H1 (cell line): Measurements from ENCODE around the gene IQCK. TPM values are rescaled to one million over a fixed set of nuclear protein-coding genes. Genes with fewer than 3 reads are reported as not detected.

Experiments used
- BACH1 ChIP-seq: IDR thresholded peaks from 2 replicates; pipeline ENCODE4 v1.6.1; 2012; ENCODE audit warnings: low read length, improper control_type of control experiment
- BRCA1 ChIP-seq: IDR thresholded peaks from 2 replicates; pipeline ENCODE4 v1.6.1; 2012; ENCODE audit warnings: low read depth, low read length, improper control_type of control experiment
- CHD1 ChIP-seq: IDR thresholded peaks from 2 replicates; pipeline ENCODE4 v1.6.1; 2012; ENCODE audit warnings: low read depth, low read length, improper control_type of control experiment
- CREB1 ChIP-seq: IDR thresholded peaks from 2 replicates; pipeline ENCODE4 v1.6.1; 2012; ENCODE audit warnings: inconsistent platforms
- EZH2 ChIP-seq: fragments of 200-600 bp; sonication (generic); IDR thresholded peaks from 2 replicates; pipeline ENCODE4 v1.7.1; 2012; ENCODE audit warnings: low read depth, mild to moderate bottlenecking, moderate library complexity, low read length, inconsistent platforms; ENCODE audit not compliant: severe bottlenecking
- GABPA ChIP-seq: IDR thresholded peaks from 2 replicates; pipeline ENCODE4 v1.6.1; 2011; ENCODE audit warnings: mild to moderate bottlenecking, low read length, moderate library complexity, borderline replicate concordance; ENCODE audit not compliant: insufficient read depth
- MAFK ChIP-seq: IDR thresholded peaks from 2 replicates; pipeline ENCODE4 v1.6.1; 2012; ENCODE audit warnings: low read depth, mild to moderate bottlenecking, improper control_type of control experiment, low read length
- POLR2A ChIP-seq, 2 experiments: IDR thresholded peaks; 1 replicate in 1 of 2; 2 replicates in 1 of 2; pipeline ENCODE4 v1.6.1; 2011; ENCODE audit warnings: low read depth in 2 of 2, low read length in 2 of 2, mild to moderate bottlenecking in 2 of 2; ENCODE audit errors: control extremely low read depth in 1 of 2
- SP4 ChIP-seq: IDR thresholded peaks from 2 replicates; pipeline ENCODE4 v1.6.1; 2012; ENCODE audit warnings: low read length, inconsistent platforms
- TCF12 ChIP-seq: IDR thresholded peaks from 2 replicates; pipeline ENCODE4 v1.6.1; 2011; ENCODE audit warnings: low read depth, mild to moderate bottlenecking, low read length
- polyA plus RNA-seq, 7 experiments: library from polyadenylated mRNA; depleted of rRNA in 3 of 7; stranded (reverse) in 5 of 7; unstranded in 2 of 7; fragments of >200 nt in 5 of 7; fragments of 200-250 nt in 2 of 7; gene quantifications; 1 replicate in 5 of 7; 2 replicates in 1 of 7; 4 replicates in 1 of 7; pipeline versions ENCODE4 v1.2.1 to v1.2.3, GENCODE V29; 2011 to 2013; ENCODE audit warnings: missing spikeins in 2 of 7, mixed read lengths in 2 of 7
- total RNA-seq: library from RNA; stranded (reverse); fragmentation: NEBNext Ultra II Directional; extraction: Animal tissue kit (Norgen Biotek cat#: 25700); gene quantifications from 2 replicates; pipeline ENCODE4 v1.2.1, GENCODE V29; 2021
- TF ChIP-seq, protein P1 (sequence below): IDR thresholded peaks from 2 replicates; pipeline ENCODE4 v1.6.1; 2011; ENCODE audit warnings: low read depth, mild to moderate bottlenecking, low read length; ENCODE audit not compliant: insufficient read depth
- TF ChIP-seq, protein P2 (sequence below): fragments of 300-600 bp; sonication (generic); IDR thresholded peaks from 2 replicates; pipeline ENCODE4 v1.7.1; 2012; ENCODE audit warnings: low read length, moderate library complexity, mild to moderate bottlenecking, inconsistent platforms; ENCODE audit not compliant: insufficient replicate concordance

IQCK gene
- total and polyA plus RNA-seq, 2 of the 8 experiments (the other 6 are each of a cell fraction or from before 2014, with no cell fraction given): 6.2 to 9.3 TPM

DNA sequence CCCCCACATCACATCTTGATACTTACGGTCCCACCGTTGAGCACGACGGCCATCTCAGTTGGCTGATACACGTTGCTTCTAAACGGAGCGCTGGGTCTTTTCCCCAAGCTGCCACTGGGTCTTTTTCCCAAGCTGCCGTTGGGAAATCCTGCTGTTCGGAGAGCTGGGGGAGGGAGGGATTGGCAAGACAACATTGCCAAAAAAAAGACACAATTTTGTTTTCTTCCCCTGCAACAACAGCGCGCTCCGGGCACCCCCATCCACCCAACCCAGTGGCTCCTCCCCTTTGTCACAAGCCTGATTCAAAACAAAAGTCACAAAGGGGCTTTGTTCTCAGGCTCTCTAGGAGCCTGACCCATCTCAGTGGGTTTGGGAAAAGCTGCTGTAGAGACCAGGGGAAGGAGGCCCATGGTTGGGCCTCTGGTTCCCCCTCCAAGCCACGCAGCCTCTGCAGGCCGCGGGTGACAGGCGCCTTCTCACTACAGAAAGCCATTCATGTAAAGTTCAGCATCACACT, 143.8 kb downstream of the IQCK start (continued):
- TF ChIP-seq POLR2A (IDR thresholded peaks at IDR 0.05; ENCODE audit: control extremely low read depth in 1 of 2, low read depth in 2 of 2, low read length in 2 of 2) (peak; percentile 50 to 66; a peak in 2 of 3 replicates), BACH1 (no peak), TCF12 (no peak), SP4 (no peak), GABPA (no peak), CREB1 (no peak), BRCA1 (no peak), MAFK (no peak), CHD1 (no peak), EZH2 (no peak)
- TF ChIP-seq, protein P1, sequence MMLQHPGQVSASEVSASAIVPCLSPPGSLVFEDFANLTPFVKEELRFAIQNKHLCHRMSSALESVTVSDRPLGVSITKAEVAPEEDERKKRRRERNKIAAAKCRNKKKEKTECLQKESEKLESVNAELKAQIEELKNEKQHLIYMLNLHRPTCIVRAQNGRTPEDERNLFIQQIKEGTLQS: no peak
- TF ChIP-seq, protein P2, sequence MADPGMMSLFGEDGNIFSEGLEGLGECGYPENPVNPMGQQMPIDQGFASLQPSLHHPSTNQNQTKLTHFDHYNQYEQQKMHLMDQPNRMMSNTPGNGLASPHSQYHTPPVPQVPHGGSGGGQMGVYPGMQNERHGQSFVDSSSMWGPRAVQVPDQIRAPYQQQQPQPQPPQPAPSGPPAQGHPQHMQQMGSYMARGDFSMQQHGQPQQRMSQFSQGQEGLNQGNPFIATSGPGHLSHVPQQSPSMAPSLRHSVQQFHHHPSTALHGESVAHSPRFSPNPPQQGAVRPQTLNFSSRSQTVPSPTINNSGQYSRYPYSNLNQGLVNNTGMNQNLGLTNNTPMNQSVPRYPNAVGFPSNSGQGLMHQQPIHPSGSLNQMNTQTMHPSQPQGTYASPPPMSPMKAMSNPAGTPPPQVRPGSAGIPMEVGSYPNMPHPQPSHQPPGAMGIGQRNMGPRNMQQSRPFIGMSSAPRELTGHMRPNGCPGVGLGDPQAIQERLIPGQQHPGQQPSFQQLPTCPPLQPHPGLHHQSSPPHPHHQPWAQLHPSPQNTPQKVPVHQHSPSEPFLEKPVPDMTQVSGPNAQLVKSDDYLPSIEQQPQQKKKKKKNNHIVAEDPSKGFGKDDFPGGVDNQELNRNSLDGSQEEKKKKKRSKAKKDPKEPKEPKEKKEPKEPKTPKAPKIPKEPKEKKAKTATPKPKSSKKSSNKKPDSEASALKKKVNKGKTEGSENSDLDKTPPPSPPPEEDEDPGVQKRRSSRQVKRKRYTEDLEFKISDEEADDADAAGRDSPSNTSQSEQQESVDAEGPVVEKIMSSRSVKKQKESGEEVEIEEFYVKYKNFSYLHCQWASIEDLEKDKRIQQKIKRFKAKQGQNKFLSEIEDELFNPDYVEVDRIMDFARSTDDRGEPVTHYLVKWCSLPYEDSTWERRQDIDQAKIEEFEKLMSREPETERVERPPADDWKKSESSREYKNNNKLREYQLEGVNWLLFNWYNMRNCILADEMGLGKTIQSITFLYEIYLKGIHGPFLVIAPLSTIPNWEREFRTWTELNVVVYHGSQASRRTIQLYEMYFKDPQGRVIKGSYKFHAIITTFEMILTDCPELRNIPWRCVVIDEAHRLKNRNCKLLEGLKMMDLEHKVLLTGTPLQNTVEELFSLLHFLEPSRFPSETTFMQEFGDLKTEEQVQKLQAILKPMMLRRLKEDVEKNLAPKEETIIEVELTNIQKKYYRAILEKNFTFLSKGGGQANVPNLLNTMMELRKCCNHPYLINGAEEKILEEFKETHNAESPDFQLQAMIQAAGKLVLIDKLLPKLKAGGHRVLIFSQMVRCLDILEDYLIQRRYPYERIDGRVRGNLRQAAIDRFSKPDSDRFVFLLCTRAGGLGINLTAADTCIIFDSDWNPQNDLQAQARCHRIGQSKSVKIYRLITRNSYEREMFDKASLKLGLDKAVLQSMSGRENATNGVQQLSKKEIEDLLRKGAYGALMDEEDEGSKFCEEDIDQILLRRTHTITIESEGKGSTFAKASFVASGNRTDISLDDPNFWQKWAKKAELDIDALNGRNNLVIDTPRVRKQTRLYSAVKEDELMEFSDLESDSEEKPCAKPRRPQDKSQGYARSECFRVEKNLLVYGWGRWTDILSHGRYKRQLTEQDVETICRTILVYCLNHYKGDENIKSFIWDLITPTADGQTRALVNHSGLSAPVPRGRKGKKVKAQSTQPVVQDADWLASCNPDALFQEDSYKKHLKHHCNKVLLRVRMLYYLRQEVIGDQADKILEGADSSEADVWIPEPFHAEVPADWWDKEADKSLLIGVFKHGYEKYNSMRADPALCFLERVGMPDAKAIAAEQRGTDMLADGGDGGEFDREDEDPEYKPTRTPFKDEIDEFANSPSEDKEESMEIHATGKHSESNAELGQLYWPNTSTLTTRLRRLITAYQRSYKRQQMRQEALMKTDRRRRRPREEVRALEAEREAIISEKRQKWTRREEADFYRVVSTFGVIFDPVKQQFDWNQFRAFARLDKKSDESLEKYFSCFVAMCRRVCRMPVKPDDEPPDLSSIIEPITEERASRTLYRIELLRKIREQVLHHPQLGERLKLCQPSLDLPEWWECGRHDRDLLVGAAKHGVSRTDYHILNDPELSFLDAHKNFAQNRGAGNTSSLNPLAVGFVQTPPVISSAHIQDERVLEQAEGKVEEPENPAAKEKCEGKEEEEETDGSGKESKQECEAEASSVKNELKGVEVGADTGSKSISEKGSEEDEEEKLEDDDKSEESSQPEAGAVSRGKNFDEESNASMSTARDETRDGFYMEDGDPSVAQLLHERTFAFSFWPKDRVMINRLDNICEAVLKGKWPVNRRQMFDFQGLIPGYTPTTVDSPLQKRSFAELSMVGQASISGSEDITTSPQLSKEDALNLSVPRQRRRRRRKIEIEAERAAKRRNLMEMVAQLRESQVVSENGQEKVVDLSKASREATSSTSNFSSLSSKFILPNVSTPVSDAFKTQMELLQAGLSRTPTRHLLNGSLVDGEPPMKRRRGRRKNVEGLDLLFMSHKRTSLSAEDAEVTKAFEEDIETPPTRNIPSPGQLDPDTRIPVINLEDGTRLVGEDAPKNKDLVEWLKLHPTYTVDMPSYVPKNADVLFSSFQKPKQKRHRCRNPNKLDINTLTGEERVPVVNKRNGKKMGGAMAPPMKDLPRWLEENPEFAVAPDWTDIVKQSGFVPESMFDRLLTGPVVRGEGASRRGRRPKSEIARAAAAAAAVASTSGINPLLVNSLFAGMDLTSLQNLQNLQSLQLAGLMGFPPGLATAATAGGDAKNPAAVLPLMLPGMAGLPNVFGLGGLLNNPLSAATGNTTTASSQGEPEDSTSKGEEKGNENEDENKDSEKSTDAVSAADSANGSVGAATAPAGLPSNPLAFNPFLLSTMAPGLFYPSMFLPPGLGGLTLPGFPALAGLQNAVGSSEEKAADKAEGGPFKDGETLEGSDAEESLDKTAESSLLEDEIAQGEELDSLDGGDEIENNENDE: no peak
